Suprapubic skin (tissue), 3 donors: ENCODE measurements around the gene P2RX6.

Experiments used
- EP300 ChIP-seq: sonication (generic); formaldehyde crosslinking; IDR thresholded peaks from one replicate; pipeline ENCODE4 v1.6.1; 2017; ENCODE audit warnings: antibody characterized with exemption
- TF ChIP-seq, protein P1 (sequence below), 2 donors: fragments of 200-600 bp in 1 of 2; fragments of 450-650 bp in 1 of 2; sonication (generic) in 1 of 2; IDR thresholded peaks; one replicate each; pipeline ENCODE4 v1.5.1; 2016 to 2019; ENCODE audit warnings: antibody characterized with exemption in 2 of 2, mild to moderate bottlenecking in 1 of 2, moderate library complexity in 1 of 2

DNA sequence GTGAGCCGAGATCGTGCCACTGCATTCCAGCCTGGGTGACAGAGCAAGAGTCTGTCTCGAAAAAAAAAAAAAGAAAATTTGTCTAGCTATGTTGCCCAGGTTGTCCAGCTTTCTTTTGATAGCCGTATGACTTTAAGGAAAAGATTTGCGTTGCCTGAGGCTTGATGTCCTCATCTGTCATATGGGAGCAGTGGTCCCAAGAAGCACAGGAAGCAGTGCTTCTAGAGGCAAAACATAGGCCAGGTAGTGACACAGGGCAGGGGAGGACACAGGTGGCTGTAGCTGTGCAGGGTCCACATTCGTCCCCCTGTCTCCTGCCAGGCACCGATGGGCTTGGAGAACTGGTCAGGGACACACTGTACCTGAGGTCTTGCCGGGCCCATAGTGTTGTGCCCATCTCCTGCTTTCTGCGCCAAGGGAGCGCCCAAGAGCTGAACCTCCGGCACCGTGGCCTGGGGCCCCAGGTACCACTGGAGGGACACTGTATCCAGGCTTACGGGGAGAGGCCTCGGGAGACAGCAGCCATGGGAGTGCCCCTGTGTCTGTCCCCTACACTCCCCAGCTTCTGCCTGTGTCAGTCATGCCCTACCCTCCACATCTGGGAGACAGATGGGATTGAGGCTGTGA, 32.2 kb downstream of the P2RX6 start:
- TF ChIP-seq, protein P1, sequence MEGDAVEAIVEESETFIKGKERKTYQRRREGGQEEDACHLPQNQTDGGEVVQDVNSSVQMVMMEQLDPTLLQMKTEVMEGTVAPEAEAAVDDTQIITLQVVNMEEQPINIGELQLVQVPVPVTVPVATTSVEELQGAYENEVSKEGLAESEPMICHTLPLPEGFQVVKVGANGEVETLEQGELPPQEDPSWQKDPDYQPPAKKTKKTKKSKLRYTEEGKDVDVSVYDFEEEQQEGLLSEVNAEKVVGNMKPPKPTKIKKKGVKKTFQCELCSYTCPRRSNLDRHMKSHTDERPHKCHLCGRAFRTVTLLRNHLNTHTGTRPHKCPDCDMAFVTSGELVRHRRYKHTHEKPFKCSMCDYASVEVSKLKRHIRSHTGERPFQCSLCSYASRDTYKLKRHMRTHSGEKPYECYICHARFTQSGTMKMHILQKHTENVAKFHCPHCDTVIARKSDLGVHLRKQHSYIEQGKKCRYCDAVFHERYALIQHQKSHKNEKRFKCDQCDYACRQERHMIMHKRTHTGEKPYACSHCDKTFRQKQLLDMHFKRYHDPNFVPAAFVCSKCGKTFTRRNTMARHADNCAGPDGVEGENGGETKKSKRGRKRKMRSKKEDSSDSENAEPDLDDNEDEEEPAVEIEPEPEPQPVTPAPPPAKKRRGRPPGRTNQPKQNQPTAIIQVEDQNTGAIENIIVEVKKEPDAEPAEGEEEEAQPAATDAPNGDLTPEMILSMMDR (IDR thresholded peaks at IDR 0.05): no peak
- no peak for TF ChIP-seq EP300
